GM08714 (cell line): ENCODE results near the gene DSEL.

Experiments used
- H3K4me3 ChIP-seq: fragments of 200-500 bp; sonication (Bioruptor generic); 2 replicates; pipeline ENCODE4 v1.5.1; 2014; ENCODE audit warnings: mild to moderate bottlenecking, low read length, inconsistent platforms
- ZNF274 ChIP-seq: IDR thresholded peaks from 2 replicates; pipeline ENCODE4 v1.6.1; 2012; ENCODE audit warnings: mild to moderate bottlenecking, low read depth, low read length

Gene DSEL

DNA sequence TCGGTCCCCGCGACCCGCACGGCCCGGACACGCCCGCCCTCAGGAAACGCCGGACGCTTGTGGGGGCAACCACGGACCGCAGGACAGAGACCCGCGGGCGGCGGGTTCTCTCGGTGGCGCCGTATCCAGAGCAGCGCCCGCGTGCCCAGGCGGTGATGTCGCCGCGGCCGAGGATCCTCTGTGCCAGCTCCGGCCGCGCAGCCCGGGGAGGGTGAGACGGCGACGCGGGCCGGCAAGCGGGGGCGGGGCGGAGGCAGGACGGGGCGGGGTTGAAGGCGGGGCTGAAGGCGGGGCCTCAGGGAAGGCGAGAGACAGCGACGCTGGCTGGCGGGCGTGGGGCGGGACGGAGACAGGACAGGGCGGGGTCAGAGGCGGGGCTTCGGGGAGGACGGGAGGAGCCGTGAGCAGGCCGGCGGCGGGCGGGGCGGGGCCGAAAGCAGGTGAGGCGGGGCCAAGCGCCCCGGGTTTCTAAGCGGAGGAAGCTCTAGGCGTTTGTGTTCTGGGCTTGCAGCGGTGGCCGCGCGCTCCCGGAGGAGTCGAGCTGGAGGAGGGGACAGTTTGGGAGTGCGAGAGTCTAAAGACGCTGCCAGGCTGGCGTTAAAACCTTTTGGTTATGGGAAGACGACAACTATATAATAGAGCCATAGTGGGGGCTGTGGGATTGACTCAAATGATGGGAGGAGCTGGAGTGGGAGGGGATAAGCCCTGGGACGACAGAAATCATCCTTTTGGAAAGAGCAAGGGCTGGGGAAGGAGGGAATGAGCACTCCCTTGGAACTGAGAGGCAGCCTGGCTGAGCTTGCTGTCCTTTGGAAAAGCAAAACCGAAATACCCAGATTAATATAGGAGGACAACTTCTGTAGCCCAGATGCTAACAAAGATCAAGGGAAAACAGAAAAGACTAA is at the start of gene DSEL:
TSS of gene DSEL (minus strand) at position 182 of the 905 bp plus-strand sequence. CDS start 2,112 bp downstream, outside the sequence.
- no peak for TF ChIP-seq ZNF274
- peak within 1 kb of the TSS; percentile 55 for H3K4me3 ChIP-seq

DNA sequence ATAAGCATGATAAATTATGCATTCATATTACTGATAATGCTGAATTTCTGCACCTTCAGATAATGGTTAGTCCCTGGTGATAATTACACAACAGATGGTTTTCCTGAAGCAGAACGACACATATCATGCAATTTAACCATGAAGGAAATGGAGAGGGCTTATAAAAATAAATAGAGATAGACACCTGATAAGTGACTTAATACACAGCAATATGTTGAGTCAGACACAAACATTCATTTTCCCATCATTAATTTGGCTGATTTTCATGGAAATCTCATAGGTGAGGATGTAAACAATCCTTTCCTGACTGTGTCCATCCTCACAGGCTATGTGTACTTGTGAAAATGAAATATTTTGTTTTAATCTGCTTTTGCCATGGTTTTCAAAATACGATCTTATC is 36.9 kb upstream of the DSEL start:
- no peak overlapping the region for H3K4me3 ChIP-seq
- no peak for TF ChIP-seq ZNF274

DNA sequence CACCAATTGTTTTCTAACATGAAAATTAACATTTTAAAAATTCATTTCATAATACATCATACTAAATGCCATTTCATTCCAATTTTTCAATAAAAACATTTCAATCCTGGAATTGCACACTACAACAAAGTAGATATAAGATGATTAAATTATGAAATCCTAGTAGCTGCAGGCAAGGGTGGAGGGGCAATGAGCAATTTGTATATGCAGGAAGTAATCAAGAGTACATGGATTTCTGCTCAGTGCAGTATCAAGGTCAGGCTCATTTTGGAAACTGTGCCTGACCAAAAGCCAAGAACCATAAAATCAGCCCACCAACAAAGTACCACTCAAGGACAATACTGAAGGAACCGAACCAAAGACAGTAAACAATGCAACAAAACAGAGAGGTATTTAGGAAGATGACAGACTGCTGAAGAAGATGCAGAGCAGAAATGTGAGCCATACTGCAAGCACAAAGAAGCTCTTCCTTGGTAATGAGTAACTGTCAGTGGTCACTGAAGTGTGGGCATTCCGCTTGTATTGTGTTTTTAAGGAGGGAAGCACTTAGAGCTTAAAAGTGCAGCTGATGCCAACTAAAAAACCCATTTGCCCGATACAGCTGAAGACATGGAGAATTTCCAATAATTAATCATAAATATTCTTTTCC is 34.5 kb upstream of the DSEL start:
- no peak for TF ChIP-seq ZNF274
- H3K4me3 ChIP-seq, result no peak overlapping the region

GRCh38 chr18:67549946-67550345 is 33.4 kb upstream of the DSEL start:
- no peak for TF ChIP-seq ZNF274

DNA sequence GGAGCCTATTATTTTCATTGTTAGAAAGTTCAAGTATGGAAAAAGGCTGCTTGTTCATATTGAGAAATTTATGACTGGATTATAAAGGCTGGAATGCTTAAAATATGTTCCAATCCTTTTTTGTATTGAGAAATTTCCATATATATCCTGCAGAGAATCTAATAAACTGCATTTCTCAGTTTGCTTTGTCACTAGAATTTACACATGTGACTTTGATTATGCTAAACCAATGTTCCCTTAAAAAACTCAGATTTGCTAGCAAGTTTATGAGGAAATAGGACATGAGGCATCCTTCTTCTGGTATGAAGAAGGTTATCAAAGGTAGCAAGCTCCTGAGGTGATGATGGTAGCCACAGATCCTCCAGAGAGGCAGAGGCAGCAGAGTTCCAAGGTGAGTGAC is 29.2 kb upstream of the DSEL start:
- H3K4me3 ChIP-seq, result no peak overlapping the region

More at GRCh38 chr18:67549946-67550345, 33.4 kb upstream of the DSEL start:
- no peak overlapping the region for H3K4me3 ChIP-seq

GRCh38 chr18:67540559-67540958 is 24.0 kb upstream of the DSEL start:
- no peak for TF ChIP-seq ZNF274
- H3K4me3 ChIP-seq, result no peak overlapping the region

More for the DNA sequence above, 29.2 kb upstream of the DSEL start:
- TF ChIP-seq ZNF274, result no peak

DNA sequence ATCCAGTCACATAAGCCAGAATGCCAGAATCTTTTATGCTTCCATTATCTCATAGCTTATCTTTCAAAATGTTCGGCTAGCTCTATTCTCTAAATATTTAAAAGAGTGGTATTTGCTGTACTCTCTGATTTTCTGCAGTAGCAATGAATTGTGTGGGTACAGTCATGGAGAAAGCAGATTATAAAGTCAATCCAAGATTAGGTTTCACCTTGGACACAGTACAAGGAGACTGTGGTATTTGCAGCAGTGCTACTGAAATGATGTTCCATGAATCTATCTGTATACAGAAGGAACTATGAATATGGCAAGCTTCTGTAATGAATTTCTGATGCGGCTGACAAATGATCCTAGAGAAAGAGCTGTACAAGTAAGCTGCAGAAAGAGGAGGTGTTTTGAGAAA is 15.4 kb upstream of the DSEL start:
- no peak overlapping the region for H3K4me3 ChIP-seq
- TF ChIP-seq ZNF274, result no peak

DNA sequence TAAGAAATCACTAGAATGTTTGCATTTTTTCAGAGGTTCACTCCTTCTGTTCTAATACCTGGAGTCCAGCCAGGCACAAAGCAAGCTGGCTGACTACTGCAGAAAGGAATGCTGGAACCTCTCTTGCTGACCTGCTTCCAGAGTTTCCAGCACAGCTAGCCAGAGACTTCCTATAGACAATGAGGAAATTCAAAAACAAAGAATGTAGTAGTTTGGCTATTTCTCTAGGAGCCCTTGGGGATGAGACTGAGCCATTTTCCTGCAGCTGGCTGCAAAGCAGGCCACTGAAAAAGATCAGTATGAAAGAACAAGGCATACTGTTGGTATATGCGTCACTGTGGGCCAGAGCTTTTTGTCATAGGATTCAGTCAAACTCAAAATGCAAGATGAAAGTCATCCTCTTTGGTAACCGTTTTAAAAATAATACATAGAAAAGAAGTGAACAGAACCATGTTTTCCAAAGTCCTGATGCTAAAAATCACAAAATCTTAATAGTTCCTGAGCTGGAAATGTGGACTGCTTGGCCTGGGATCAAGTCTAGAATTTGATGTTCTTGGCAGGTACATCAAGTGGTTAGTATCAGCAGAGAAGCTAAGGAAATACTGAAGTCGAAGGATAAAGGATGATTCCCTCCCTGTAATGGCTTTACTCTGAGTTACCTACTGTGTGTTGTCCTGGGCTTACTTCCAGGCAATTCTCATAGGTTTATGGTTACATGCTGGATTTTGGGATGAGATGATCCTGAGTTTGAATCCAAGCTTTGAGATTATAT is 9.0 kb upstream of the DSEL start:
- TF ChIP-seq ZNF274, result no peak
- no peak overlapping the region for H3K4me3 ChIP-seq

- TF ChIP-seq ZNF274, result no peak
Observed at GRCh38 chr18:67520351-67520921, 3.9 kb upstream of the DSEL start.

DNA sequence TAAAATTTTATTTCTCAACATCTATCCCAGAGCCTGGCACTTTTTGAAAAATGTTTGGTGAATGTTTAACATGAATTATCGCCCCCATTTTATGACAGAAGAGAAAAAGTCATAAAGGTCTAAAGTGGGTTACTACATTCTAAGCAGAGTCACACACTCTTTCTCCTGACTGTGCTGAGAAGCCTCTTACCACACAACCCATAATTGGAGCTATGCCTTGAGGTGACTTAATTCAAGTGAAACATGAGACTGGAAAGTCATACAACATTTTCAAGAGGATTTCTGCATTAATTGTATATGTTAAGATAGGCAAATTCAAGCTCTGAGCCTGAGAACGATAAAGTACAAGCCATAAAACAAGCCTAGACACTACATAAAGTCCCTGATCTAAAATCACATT is 3.1 kb upstream of the DSEL start:
- H3K4me3 ChIP-seq, result no peak overlapping the region
- no peak for TF ChIP-seq ZNF274

More at GRCh38 chr18:67520351-67520921, 3.9 kb upstream of the DSEL start:
- H3K4me3 ChIP-seq, result no peak overlapping the region

- TF ChIP-seq ZNF274, result no peak
- no peak overlapping the region for H3K4me3 ChIP-seq
Observed at GRCh38 chr18:67518566-67518965, 2.0 kb upstream of the DSEL start.

GRCh38 chr18:67517444-67517765 is 885 bp upstream of the DSEL start:
- H3K4me3 ChIP-seq, result peak overlapping the region; percentile 51; the same call in 1 of the 2 replicates
- no peak for TF ChIP-seq ZNF274

DNA sequence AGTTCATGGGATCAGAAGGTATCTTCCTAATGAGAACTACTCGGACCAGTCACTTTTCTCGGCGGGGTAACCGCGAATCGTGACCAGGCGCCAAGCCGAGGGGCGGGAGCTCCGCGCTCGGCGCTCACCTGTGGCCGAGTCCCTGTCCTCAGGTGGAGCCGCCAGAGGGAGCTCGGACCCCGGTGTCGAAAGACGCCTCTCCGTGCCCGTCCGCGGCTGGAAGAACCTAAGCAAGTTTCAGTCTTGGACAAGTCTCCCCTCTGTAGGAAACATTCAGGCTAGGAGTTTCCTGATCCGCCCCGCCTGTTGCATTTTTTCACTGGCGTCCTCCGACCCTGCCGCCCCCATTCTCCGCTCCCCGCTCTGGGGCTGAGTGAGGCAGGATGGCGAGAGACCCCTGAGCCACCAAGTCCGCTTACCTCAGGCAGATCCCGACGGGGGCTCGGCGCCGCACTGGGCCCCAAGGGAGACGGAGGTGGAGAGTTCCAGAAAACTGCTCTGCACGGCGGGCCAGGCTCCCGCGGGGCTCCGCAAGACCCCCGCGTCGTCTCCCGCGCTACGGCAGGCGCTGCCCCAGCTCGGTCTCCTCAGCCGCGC is 480 bp downstream of the DSEL start:
- peak overlapping the region; percentile 55 for H3K4me3 ChIP-seq

More for the DNA sequence above, 480 bp downstream of the DSEL start:
- TF ChIP-seq ZNF274, result no peak
